A549 (cell line): ENCODE results near the gene GREM1. TPM values are rescaled to one million over a fixed set of nuclear protein-coding genes. Genes with fewer than 3 reads are reported as not detected.

Experiments used
- ATAC-seq, 2 experiments: fragments of 200-7000 bp in 1 of 2; fragments of >200 bp in 1 of 2; cut with Nextera tagmentation in 1 of 2; cut with Tn5 transposase in 1 of 2; 3 replicates each; pipeline versions ENCODE4 v1.8.0 to v1.9.1; 2018 to 2020; ENCODE audit warnings: mild to moderate bottlenecking in 1 of 2, moderate library complexity in 1 of 2
- CTCF ChIA-PET: fragments of 300-600 bp; sonication (Branson Sonifier 250); formaldehyde crosslinking; extraction: SDS; loops from one replicate; lab custom pipeline; 2021; ENCODE audit warnings: antibody characterized with exemption, inconsistent platforms; lab: Yijun Ruan, JAX
- POLR2A ChIA-PET: fragments of 350-600 bp; formaldehyde crosslinking; extraction: SDS; loops from one replicate; lab custom pipeline; 2021; ENCODE audit warnings: antibody characterized with exemption, inconsistent platforms; lab: Yijun Ruan, JAX
- DNase-seq, 2 experiments: peaks; one replicate each; pipeline versions ENCODE4 v3.0.0 to v3.0.0-alpha.2; 2011 to 2016; ENCODE audit warnings: low read depth in 1 of 2, low spot score in 1 of 2
- FAIRE-seq: peaks from 2 replicates; lab custom pipeline; 2011; peaks lifted over from hg19 to GRCh38; lab: Jason Lieb, UNC
- H3K27ac ChIP-seq, 2 experiments: fragments of >200 bp; sonication (Bioruptor Twin); formaldehyde crosslinking; 3 replicates each; pipeline ENCODE4 v1.5.1; 2016 to 2017
- H3K4me1 ChIP-seq: fragments of >200 bp; sonication (Bioruptor Twin); formaldehyde crosslinking; 3 replicates; pipeline ENCODE4 v1.6.1; 2016
- H3K4me2 ChIP-seq: fragments of >200 bp; sonication (Bioruptor Twin); formaldehyde crosslinking; 3 replicates; pipeline ENCODE4 v1.6.1; 2016
- H3K4me3 ChIP-seq: fragments of >200 bp; sonication (Bioruptor Twin); formaldehyde crosslinking; 3 replicates; pipeline ENCODE4 v1.5.1; 2016
- H3K9me3 ChIP-seq: fragments of >200 bp; sonication (Bioruptor Twin); formaldehyde crosslinking; 3 replicates; pipeline ENCODE4 v1.6.1; 2016
- CBX8 ChIP-seq: fragments of 200-600 bp; sonication (generic); IDR thresholded peaks from 2 replicates; pipeline ENCODE4 v1.6.1; 2016
- CHD2 ChIP-seq: fragments of 150-350 bp; IDR thresholded peaks from 2 replicates; pipeline ENCODE4 v1.6.1; 2014; ENCODE audit warnings: low read length; ENCODE audit not compliant: partially characterized antibody
- EP300 ChIP-seq, 2 experiments: fragments of >200 bp; sonication (Bioruptor Twin); formaldehyde crosslinking; IDR thresholded peaks; 2 replicates in 1 of 2; 3 replicates in 1 of 2; pipeline ENCODE4 v1.6.1; 2016 to 2017
- FOXS1 ChIP-seq: fragments of 250-450 bp; sonication (Bioruptor Pico); IDR thresholded peaks from 2 replicates; pipeline ENCODE4 v1.5.0; 2020; ENCODE audit warnings: mild to moderate bottlenecking, moderate library complexity
- HOXB13 ChIP-seq: fragments of 250-450 bp; sonication (Bioruptor Pico); IDR thresholded peaks from 2 replicates; pipeline ENCODE4 v1.5.0; 2020; ENCODE audit warnings: low read depth, mild to moderate bottlenecking, moderate library complexity
- HOXB5 ChIP-seq: fragments of 250-450 bp; sonication (Bioruptor Pico); IDR thresholded peaks from 2 replicates; pipeline ENCODE4 v1.5.0; 2020; ENCODE audit warnings: mild to moderate bottlenecking, moderate library complexity
- KDM5A ChIP-seq: fragments of 200-600 bp; sonication (generic); IDR thresholded peaks from 2 replicates; pipeline ENCODE4 v1.6.1; 2016; ENCODE audit warnings: antibody characterized with exemption, mild to moderate bottlenecking
- MAZ ChIP-seq: fragments of 150-350 bp; IDR thresholded peaks from 2 replicates; pipeline ENCODE4 v1.6.1; 2014; ENCODE audit warnings: antibody characterized with exemption, low read depth, low read length, borderline replicate concordance
- NFE2L2 ChIP-seq: fragments of 150-350 bp; conservative IDR thresholded peaks from 2 replicates; pipeline ENCODE4 v1.6.1; 2014; ENCODE audit warnings: low read length
- NPAS2 ChIP-seq: fragments of 250-450 bp; sonication (Bioruptor Pico); IDR thresholded peaks from 2 replicates; pipeline ENCODE4 v1.8.0; 2022; ENCODE audit warnings: mild to moderate bottlenecking, moderate library complexity, borderline replicate concordance
- NR3C1 ChIP-seq: fragments of >200 bp; sonication (Bioruptor Twin); formaldehyde crosslinking; IDR thresholded peaks from 3 replicates; pipeline ENCODE4 v1.6.1; 2017
- RAD21 ChIP-seq, 2 experiments: fragments of >200 bp in 1 of 2; sonication (Bioruptor Twin) in 1 of 2; formaldehyde crosslinking in 1 of 2; IDR thresholded peaks in 1 of 2; conservative IDR thresholded peaks in 1 of 2; 2 replicates in 1 of 2; 3 replicates in 1 of 2; pipeline ENCODE4 v1.6.1; 2012 to 2018; ENCODE audit warnings: inconsistent platforms in 1 of 2
- RARB ChIP-seq: fragments of 250-450 bp; sonication (Bioruptor Pico); IDR thresholded peaks from 2 replicates; pipeline ENCODE4 v1.8.0; 2021; ENCODE audit warnings: mild to moderate bottlenecking, moderate library complexity
- RFX5 ChIP-seq: fragments of 450-650 bp; IDR thresholded peaks from 2 replicates; pipeline ENCODE4 v1.7.1; 2014; ENCODE audit warnings: antibody characterized with exemption, mild to moderate bottlenecking, moderate library complexity
- RNF2 ChIP-seq: fragments of 200-600 bp; sonication (generic); IDR thresholded peaks from 2 replicates; pipeline ENCODE4 v1.6.1; 2016; ENCODE audit warnings: low read depth, mild to moderate bottlenecking, antibody characterized with exemption, moderate library complexity, borderline replicate concordance
- TFCP2L1 ChIP-seq: fragments of 250-450 bp; sonication (Bioruptor Pico); IDR thresholded peaks from 2 replicates; pipeline ENCODE4 v1.5.0; 2021; ENCODE audit warnings: mild to moderate bottlenecking
- TP53 ChIP-seq: fragments of 250-450 bp; sonication (Bioruptor Pico); IDR thresholded peaks from 2 replicates; pipeline ENCODE4 v1.5.0; 2021; ENCODE audit warnings: mild to moderate bottlenecking, moderate library complexity
- ZSCAN20 ChIP-seq: fragments of 250-450 bp; sonication (Bioruptor Pico); IDR thresholded peaks from 2 replicates; pipeline ENCODE4 v1.8.0; 2022; ENCODE audit warnings: mild to moderate bottlenecking, moderate library complexity
- WGBS: methylation state at CpG from one replicate; pipeline ENCODE4 v1.1.6; 2017; ENCODE audit errors: missing lambda C conversion rate; 5-methylcytosine and 5-hydroxymethylcytosine counted together
- polyA plus RNA-seq, 4 experiments: library from polyadenylated mRNA; depleted of rRNA in 3 of 4; stranded (reverse); fragments of >200 nt; fragmentation: RNase III in 1 of 4; extraction: RNeasy Plus Mini Kit Qiagen cat#74134 plus additional on column Dnase treatment in 1 of 4; gene quantifications; 2 replicates in 3 of 4; 3 replicates in 1 of 4; pipeline ENCODE4 v1.2.3, GENCODE V29; 2011 to 2017
- TF ChIP-seq, protein P1 (sequence below): IDR thresholded peaks from 2 replicates; pipeline ENCODE4 v1.6.1; 2012; ENCODE audit warnings: low read depth, borderline replicate concordance
- TF ChIP-seq, protein P2 (sequence below): fragments of >200 bp; sonication (Bioruptor Twin); formaldehyde crosslinking; IDR thresholded peaks from 3 replicates; pipeline ENCODE4 v1.5.1; 2016
- TF ChIP-seq, protein P3 (sequence below): fragments of 200-600 bp; sonication (generic); IDR thresholded peaks from 2 replicates; pipeline ENCODE4 v1.6.1; 2016; ENCODE audit warnings: antibody characterized with exemption, mild to moderate bottlenecking, moderate library complexity
- TF ChIP-seq, protein P4 (sequence below): fragments of 150-350 bp; IDR thresholded peaks from 2 replicates; pipeline ENCODE4 v1.6.1; 2014; ENCODE audit warnings: low read depth, mild to moderate bottlenecking, low read length

GREM1 gene
- polyA plus RNA-seq, 2 of the 4 experiments (the other 2 are of a cell fraction), result 4.4 to 10.5 TPM

DNA sequence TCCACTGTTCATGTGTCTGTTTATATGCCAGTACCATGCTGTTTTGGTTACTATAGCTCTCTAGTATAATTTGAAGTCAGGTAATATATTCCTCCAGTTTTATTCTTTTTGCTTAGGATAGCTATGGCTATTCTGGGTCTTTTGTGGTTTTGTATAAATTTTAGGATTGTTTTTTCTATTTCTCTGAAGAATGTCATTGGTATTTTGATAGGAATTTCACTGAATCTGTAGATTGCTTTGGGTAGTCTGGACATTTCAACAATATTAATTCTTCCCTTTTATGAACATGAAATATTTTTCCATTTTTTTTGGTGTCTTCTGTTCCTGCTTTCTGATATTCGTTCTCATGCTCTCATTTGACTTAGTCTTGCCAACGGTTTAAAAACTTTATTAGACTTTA, 39.6 kb downstream of the GREM1 start:
- Histone ChIP-seq H3K4me2 (no peak overlapping the region), H3K9me3 (no peaks in the 10 kb centered on the region), H3K27ac (no peak overlapping the region), H3K4me3 (no peak overlapping the region), H3K4me1 (no peaks in the 10 kb centered on the region)
- POLR2A ChIA-PET, result no interaction called here
- CTCF ChIA-PET, result interaction anchor here (1.0 to 2.3 kb wide), 3 partner anchors 12 to 238 kb away, joined by 3 to 6 read pairs (median 3); no protein-coding TSS in a partner anchor
- TF ChIP-seq, protein P1, sequence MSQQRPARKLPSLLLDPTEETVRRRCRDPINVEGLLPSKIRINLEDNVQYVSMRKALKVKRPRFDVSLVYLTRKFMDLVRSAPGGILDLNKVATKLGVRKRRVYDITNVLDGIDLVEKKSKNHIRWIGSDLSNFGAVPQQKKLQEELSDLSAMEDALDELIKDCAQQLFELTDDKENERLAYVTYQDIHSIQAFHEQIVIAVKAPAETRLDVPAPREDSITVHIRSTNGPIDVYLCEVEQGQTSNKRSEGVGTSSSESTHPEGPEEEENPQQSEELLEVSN, result no peak
- TF ChIP-seq NFE2L2 (no peak), NPAS2 (CRISPR knock-in tag) (no peak), RAD21 (conservative IDR thresholded peaks at IDR 0.05 in 1 of 2, IDR thresholded peaks at IDR 0.05 in 1 of 2) (no peak), RFX5 (no peak), CHD2 (no peak), CBX8 (no peak), HOXB5 (CRISPR knock-in tag) (no peak), RNF2 (no peak), ZSCAN20 (CRISPR knock-in tag) (no peak), TFCP2L1 (CRISPR knock-in tag) (no peak)
- TF ChIP-seq, protein P2, sequence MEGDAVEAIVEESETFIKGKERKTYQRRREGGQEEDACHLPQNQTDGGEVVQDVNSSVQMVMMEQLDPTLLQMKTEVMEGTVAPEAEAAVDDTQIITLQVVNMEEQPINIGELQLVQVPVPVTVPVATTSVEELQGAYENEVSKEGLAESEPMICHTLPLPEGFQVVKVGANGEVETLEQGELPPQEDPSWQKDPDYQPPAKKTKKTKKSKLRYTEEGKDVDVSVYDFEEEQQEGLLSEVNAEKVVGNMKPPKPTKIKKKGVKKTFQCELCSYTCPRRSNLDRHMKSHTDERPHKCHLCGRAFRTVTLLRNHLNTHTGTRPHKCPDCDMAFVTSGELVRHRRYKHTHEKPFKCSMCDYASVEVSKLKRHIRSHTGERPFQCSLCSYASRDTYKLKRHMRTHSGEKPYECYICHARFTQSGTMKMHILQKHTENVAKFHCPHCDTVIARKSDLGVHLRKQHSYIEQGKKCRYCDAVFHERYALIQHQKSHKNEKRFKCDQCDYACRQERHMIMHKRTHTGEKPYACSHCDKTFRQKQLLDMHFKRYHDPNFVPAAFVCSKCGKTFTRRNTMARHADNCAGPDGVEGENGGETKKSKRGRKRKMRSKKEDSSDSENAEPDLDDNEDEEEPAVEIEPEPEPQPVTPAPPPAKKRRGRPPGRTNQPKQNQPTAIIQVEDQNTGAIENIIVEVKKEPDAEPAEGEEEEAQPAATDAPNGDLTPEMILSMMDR, result no peak
- no peak for DNase-seq
- 49% methylated on average over 2 of the region's 2 CpGs for WGBS
- no peak for ATAC-seq
- FAIRE-seq, result peak; percentile 74

DNA sequence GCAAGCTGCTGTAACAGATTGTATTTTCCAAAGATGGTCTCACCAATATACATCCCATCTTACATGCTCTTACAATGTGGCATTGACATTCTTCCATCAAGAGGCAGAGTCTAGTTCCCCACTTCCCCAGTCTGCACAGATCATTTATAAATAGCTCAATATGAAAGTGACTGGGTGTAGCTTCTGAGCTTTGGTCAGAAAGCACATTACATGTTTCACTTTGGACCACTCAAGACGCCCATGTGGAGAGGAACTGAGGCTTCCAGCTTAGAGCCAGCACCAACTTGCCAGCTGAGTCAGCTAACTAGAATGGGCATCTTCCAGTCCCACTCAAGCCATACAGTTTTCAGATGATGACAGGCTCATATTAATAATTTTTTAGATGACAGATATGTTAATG, 45.5 kb downstream of the GREM1 start:
- no peak overlapping the region for H3K4me3 ChIP-seq
- peaks cover 6% of the 10 kb centered on the region; the same call in 1 of the 3 replicates for H3K4me1 ChIP-seq
- ATAC-seq (no peak), DNase-seq (no peak), FAIRE-seq (no peak)
- no peak for TF ChIP-seq KDM5A
- TF ChIP-seq HOXB13, result no peak
- no peak for TF ChIP-seq TP53 (CRISPR knock-in tag)
- TF ChIP-seq FOXS1 (CRISPR knock-in tag), result no peak
- no peak for TF ChIP-seq HOXB5 (CRISPR knock-in tag)
- no peak for TF ChIP-seq MAZ
- TF ChIP-seq, protein P1, result no peak
- no peak for TF ChIP-seq NR3C1
- no peak for TF ChIP-seq EP300 (IDR thresholded peaks at IDR 0.05)
- TF ChIP-seq, protein P3, sequence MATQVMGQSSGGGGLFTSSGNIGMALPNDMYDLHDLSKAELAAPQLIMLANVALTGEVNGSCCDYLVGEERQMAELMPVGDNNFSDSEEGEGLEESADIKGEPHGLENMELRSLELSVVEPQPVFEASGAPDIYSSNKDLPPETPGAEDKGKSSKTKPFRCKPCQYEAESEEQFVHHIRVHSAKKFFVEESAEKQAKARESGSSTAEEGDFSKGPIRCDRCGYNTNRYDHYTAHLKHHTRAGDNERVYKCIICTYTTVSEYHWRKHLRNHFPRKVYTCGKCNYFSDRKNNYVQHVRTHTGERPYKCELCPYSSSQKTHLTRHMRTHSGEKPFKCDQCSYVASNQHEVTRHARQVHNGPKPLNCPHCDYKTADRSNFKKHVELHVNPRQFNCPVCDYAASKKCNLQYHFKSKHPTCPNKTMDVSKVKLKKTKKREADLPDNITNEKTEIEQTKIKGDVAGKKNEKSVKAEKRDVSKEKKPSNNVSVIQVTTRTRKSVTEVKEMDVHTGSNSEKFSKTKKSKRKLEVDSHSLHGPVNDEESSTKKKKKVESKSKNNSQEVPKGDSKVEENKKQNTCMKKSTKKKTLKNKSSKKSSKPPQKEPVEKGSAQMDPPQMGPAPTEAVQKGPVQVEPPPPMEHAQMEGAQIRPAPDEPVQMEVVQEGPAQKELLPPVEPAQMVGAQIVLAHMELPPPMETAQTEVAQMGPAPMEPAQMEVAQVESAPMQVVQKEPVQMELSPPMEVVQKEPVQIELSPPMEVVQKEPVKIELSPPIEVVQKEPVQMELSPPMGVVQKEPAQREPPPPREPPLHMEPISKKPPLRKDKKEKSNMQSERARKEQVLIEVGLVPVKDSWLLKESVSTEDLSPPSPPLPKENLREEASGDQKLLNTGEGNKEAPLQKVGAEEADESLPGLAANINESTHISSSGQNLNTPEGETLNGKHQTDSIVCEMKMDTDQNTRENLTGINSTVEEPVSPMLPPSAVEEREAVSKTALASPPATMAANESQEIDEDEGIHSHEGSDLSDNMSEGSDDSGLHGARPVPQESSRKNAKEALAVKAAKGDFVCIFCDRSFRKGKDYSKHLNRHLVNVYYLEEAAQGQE, result no peak
- TF ChIP-seq NFE2L2, result no peak
- no peak for TF ChIP-seq RARB
- TF ChIP-seq, protein P4, sequence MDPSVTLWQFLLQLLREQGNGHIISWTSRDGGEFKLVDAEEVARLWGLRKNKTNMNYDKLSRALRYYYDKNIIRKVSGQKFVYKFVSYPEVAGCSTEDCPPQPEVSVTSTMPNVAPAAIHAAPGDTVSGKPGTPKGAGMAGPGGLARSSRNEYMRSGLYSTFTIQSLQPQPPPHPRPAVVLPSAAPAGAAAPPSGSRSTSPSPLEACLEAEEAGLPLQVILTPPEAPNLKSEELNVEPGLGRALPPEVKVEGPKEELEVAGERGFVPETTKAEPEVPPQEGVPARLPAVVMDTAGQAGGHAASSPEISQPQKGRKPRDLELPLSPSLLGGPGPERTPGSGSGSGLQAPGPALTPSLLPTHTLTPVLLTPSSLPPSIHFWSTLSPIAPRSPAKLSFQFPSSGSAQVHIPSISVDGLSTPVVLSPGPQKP, result no peak
- TF ChIP-seq TFCP2L1 (CRISPR knock-in tag), result no peak
- H3K27ac ChIP-seq, result no peak overlapping the region
- H3K9me3 ChIP-seq, result no peaks in the 10 kb centered on the region
- CTCF ChIA-PET, result interaction anchor here (0.8 to 1.6 kb wide), 2 partner anchors 81 to 101 kb away, joined by 3 to 4 read pairs; no protein-coding TSS in a partner anchor
- no peak overlapping the region for H3K4me2 ChIP-seq
- POLR2A ChIA-PET, result no interaction called here
- 63% methylated on average over 1 of the region's 1 CpG for WGBS
